Astrocyte (in vitro differentiated cells and primary cell): ENCODE results near the gene ADAMTS13.

Experiments used
- EZH2 ChIP-seq: IDR thresholded peaks from 2 replicates; pipeline ENCODE4 v1.6.1; 2012; ENCODE audit warnings: mild to moderate bottlenecking, low read length, inconsistent platforms; ENCODE audit not compliant: insufficient read depth
- TF ChIP-seq, protein P1 (sequence below): IDR thresholded peaks from 2 replicates; pipeline ENCODE4 v1.5.1; 2011; ENCODE audit warnings: low read depth, mild to moderate bottlenecking, inconsistent platforms, low read length, moderate library complexity; ENCODE audit not compliant: insufficient read depth

DNA sequence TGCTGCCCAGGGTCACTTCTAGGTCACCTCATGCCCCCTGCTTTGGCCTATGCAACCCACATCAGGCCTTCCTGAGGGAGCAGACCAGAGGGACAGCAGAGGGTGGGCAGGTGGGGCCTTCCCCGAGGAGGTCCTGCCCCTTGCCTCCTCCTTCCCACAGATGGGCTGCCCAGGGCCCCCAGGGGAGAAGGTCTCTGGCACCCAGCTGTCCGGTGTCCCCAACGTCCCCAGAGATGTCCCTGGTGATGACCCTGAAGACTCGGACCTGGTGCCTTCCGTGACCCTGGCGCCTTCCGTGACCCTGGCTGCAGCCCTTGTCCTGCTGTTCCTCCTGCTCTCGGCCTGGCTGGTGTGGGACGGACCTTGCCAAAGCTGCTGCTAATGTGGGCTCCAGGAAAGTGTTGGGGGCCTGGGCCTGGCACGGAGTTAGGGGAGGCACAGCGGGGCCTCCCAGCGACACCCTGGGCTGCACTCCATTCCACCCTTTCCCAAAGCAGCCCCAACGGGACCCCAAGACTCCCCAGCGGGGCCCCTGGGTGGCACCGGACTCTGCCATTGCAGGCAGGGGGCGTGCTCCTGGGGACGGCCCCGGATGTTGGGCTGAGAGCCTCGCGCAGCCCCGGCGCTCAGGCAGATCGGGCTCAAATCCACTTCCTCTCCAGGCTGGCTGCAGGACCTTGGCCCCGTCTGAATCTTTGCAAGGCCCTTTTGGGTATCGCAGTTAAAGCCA is 63.5 kb downstream of the ADAMTS13 start:
- TF ChIP-seq, protein P1, sequence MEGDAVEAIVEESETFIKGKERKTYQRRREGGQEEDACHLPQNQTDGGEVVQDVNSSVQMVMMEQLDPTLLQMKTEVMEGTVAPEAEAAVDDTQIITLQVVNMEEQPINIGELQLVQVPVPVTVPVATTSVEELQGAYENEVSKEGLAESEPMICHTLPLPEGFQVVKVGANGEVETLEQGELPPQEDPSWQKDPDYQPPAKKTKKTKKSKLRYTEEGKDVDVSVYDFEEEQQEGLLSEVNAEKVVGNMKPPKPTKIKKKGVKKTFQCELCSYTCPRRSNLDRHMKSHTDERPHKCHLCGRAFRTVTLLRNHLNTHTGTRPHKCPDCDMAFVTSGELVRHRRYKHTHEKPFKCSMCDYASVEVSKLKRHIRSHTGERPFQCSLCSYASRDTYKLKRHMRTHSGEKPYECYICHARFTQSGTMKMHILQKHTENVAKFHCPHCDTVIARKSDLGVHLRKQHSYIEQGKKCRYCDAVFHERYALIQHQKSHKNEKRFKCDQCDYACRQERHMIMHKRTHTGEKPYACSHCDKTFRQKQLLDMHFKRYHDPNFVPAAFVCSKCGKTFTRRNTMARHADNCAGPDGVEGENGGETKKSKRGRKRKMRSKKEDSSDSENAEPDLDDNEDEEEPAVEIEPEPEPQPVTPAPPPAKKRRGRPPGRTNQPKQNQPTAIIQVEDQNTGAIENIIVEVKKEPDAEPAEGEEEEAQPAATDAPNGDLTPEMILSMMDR = no peak
- TF ChIP-seq EZH2 = no peak
